Thyroid gland (tissue), 4 donors: ENCODE data around the gene ZSCAN29.

Experiments
- CTCF ChIP-seq, 6 experiments: fragments of 200-600 bp in 3 of 6; fragments of 450-650 bp in 3 of 6; sonication (generic) in 3 of 6; IDR thresholded peaks; one replicate each; pipeline ENCODE4 v1.5.1; 2016 to 2019; ENCODE audit warnings: antibody characterized with exemption in 6 of 6, mild to moderate bottlenecking in 2 of 6, inconsistent platforms in 1 of 6, moderate library complexity in 1 of 6
- POLR2A ChIP-seq, 2 donors: fragments of 450-650 bp; IDR thresholded peaks; one replicate each; pipeline ENCODE4 v1.6.1; 2017; ENCODE audit warnings: antibody characterized with exemption in 2 of 2, mild to moderate bottlenecking in 2 of 2, moderate library complexity in 1 of 2

DNA sequence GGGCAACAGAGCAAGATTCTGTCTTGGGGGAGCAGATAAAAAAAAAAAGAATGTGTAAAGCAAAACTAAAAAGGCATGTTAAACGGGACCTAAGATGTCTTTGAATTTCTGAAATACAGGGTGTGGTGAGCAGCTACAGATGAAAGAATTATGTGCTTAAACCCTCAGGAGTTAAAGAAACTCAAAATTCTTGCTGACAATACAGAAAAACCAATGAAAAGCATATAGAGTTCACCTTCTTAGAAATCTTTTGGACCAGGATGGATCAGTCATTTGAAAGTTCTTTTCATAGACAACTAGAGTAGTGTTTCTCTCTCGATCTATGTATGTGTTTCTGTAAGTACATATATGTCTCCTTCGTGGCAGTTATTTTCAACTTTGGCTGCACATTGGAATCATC, 31.4 kb upstream of the ZSCAN29 start:
- TF ChIP-seq CTCF (IDR thresholded peaks at IDR 0.05), result no peak
- no peak for TF ChIP-seq POLR2A (IDR thresholded peaks at IDR 0.05)
